NCI-H510A treated with DMSO at 0.1 percent for 48 hours (cell line): ENCODE data around the gene BMP6.

Experiments
- DNase-seq: peaks from one replicate; lab custom pipeline; 2025; lab: John Stamatoyannopoulos, UW

Gene BMP6

GRCh38 chr6:7905416-7905815 lies 179.5 kb downstream of the BMP6 start:
- no peak for DNase-seq

GRCh38 chr6:7906741-7907140 lies 180.8 kb downstream of the BMP6 start:
- DNase-seq = no peak

DNA sequence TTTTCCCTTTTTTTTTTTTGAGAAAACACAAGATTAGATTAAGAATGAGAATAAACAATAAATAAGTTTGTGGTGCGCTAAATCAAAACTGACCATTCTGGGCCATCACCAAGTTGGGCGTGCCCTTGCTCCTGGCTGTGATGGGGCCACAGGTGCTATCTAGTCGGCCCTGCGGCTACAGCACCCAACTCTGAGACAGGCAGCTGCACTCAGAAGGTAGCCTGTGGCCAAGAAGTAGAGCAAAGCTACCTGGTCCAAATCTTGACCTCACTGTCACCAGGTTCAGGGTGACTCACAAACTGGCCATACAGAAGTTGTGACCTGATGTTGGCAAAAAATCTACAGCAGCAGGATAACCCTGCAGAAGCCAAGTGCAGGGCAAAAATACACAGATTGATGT lies 181.3 kb downstream of the BMP6 start:
- DNase-seq = no peak

GRCh38 chr6:7909323-7910276 lies 183.7 kb downstream of the BMP6 start:
- DNase-seq = peak; percentile 7

- DNase-seq = no peak
Measured at GRCh38 chr6:7910298-7910653, 184.4 kb downstream of the BMP6 start.

- peak; percentile 20 for DNase-seq
Measured at GRCh38 chr6:7910654-7911344, 184.9 kb downstream of the BMP6 start, which contains the start of gene TXNDC5. TXNDC5 (minus strand) TSS chr6:7910788; CDS start chr6:7910776, 12 bp downstream.

GRCh38 chr6:7911345-7911725 lies 185.4 kb downstream of the BMP6 start:
- no peak for DNase-seq

GRCh38 chr6:7912024-7912423 lies 186.1 kb downstream of the BMP6 start:
- no peak for DNase-seq

DNA sequence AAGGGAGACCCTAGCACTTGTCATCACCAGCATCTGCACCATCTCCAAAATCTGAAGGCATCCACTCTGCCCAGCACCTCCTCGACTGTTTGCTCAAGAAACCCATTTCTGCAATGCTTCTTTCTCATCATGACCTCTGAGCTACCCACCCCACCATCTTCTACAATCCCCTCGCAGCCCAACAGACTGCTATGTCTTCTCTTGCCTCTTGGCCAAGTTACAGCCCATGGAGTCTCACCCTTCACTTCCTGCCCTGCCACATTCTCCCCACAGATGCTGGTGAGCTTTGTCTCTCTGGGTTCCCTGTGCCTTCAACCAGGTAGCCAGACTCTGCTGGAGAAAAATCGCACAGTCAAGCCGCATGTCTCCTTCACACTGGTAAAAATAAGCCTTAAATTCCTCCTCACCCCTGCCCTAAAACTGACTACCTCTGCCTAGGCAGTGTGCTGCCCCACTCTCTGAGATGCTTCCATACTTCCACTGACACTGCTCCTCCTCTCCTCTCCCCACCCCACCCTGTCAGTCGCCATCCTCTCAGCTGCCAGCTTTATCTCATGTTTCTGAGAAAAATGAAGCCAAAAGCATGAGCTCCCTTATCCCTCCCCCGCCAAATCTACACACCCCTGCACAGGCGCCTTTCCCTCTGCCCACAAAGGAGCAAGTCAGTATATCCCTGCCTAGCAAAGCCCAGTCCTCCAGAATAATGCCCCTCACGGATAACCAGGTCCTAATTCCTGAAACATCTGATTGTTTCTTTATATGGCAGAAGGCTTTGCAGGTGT lies 187.0 kb downstream of the BMP6 start:
- no peak for DNase-seq

DNA sequence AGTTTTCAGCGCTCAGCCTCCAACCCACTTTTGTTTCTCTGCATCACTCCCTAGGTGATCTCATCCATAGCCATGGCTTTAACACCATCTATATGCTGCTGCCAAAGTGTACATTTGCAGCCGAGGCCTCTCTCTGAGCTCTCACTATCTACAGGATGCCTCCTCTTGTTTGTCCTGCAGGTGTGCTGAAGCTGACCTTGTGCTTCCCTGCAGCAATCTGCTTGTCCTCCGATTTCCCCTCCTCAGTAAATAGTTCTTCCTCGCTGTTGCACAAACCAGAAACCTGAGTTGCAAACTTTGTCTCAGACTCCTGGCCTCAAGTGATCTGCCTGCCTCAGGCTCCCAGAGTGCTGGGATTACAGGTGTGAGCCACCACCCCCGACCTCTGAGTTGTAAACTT lies 188.4 kb downstream of the BMP6 start:
- DNase-seq = no peak

- no peak for DNase-seq
Measured at GRCh38 chr6:7914991-7915789, 189.3 kb downstream of the BMP6 start.

- no peak for DNase-seq
Measured at GRCh38 chr6:7916959-7917358, 191.1 kb downstream of the BMP6 start.

- DNase-seq = no peak
Measured at GRCh38 chr6:7917729-7918128, 191.8 kb downstream of the BMP6 start.

- DNase-seq = no peak
Measured at GRCh38 chr6:7918403-7918802, 192.5 kb downstream of the BMP6 start.

GRCh38 chr6:7919871-7920270 lies 194.0 kb downstream of the BMP6 start:
- no peak for DNase-seq

DNA sequence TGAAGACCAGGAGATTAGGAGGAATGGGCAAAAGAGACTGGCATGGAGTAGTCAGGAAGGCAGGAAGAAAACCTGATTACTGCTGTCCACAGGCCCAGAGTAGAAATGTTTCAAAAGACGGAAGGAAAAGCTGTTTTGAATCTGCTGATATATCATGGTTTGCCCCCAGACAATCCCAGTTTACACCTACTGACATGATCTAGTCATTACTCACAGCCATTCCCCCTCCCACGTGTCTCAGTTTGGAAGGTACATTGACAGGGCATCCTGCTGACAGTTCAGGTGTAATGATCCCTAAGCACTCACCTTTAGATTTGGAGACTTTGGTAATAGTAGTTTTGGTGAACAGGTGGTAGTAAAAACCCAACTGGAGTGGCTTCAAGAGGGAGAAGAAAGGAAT lies 194.5 kb downstream of the BMP6 start:
- no peak for DNase-seq

- no peak for DNase-seq
Measured at GRCh38 chr6:7921046-7921445, 195.1 kb downstream of the BMP6 start.

- DNase-seq = no peak
Measured at GRCh38 chr6:7921632-7922092, 195.8 kb downstream of the BMP6 start.

- no peak for DNase-seq
Measured at GRCh38 chr6:7922596-7922995, 196.7 kb downstream of the BMP6 start.

GRCh38 chr6:7924867-7925266 lies 199.0 kb downstream of the BMP6 start:
- no peak for DNase-seq
